Right lobe of liver (tissue), 4 donors: ENCODE data around the gene SYT11.

Experiments
- POLR2A ChIP-seq: fragments of 450-650 bp; IDR thresholded peaks from one replicate; pipeline ENCODE4 v1.6.1; 2017; ENCODE audit warnings: antibody characterized with exemption, mild to moderate bottlenecking
- TF ChIP-seq, protein P1 (sequence below), 4 donors: fragments of 200-600 bp in 3 of 4; fragments of 450-650 bp in 1 of 4; IDR thresholded peaks; one replicate each; pipeline versions ENCODE4 v1.5.1 to v1.8.0; 2016 to 2022; ENCODE audit warnings: antibody characterized with exemption in 4 of 4, mild to moderate bottlenecking in 2 of 4
- donor health status: DM: no; HTN: no; CAD: no.
- donor health status: DM: no; HTN: no; CAD: no.
- donor health status: DM: no; HTN: yes; CAD: no.

DNA sequence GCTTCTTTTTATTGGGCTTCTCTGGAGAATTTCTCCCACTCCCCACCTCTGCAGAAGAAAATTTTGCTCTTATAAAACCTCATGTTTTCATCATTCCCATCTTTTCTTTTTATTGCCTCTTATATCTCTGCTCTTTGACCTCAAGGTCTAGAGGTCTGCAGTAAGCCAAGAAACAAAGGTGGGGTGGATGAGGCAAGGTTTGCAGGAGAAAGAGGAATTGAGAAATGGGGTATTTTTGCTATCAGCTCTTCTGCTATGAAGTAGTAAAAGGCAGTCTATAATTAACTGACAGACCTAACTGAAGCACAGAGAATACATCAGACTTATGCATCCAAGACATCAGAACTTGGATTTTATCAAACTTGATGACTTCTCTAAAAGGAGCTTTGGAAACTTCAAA is 22.9 kb downstream of the SYT11 start:
- no peak for TF ChIP-seq POLR2A
- TF ChIP-seq, protein P1, sequence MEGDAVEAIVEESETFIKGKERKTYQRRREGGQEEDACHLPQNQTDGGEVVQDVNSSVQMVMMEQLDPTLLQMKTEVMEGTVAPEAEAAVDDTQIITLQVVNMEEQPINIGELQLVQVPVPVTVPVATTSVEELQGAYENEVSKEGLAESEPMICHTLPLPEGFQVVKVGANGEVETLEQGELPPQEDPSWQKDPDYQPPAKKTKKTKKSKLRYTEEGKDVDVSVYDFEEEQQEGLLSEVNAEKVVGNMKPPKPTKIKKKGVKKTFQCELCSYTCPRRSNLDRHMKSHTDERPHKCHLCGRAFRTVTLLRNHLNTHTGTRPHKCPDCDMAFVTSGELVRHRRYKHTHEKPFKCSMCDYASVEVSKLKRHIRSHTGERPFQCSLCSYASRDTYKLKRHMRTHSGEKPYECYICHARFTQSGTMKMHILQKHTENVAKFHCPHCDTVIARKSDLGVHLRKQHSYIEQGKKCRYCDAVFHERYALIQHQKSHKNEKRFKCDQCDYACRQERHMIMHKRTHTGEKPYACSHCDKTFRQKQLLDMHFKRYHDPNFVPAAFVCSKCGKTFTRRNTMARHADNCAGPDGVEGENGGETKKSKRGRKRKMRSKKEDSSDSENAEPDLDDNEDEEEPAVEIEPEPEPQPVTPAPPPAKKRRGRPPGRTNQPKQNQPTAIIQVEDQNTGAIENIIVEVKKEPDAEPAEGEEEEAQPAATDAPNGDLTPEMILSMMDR (IDR thresholded peaks at IDR 0.05) = no peak
